HEK293 (cell line): Measurements from ENCODE around the gene SURF2.

ENCODE experiments used
- CTCF ChIA-PET: fragments of 350-600 bp; formaldehyde crosslinking; extraction: SDS; loops from one replicate; lab custom pipeline; 2021; ENCODE audit warnings: antibody characterized with exemption; lab: Yijun Ruan, JAX
- POLR2A ChIA-PET: fragments of 300-600 bp; formaldehyde crosslinking; extraction: SDS; loops from one replicate; lab custom pipeline; 2020; ENCODE audit warnings: antibody characterized with exemption, inconsistent platforms; lab: Yijun Ruan, JAX
- H3K27ac ChIP-seq: fragments of 200-500 bp; sonication (Bioruptor generic); 2 replicates; pipeline ENCODE4 v1.5.1; 2014; ENCODE audit warnings: low read depth, low read length, control low read depth, inconsistent platforms; ENCODE audit errors: extremely low read depth
- H3K36me3 ChIP-seq, 2 experiments: fragments of 200-500 bp in 1 of 2; sonication (Bioruptor generic) in 1 of 2; 1 replicate in 1 of 2; 2 replicates in 1 of 2; pipeline ENCODE4 v1.5.1; 2014 to 2017; ENCODE audit warnings: inconsistent platforms in 2 of 2, low read length in 2 of 2; ENCODE audit not compliant: control insufficient read depth in 2 of 2, insufficient read depth in 1 of 2
- H3K4me1 ChIP-seq: fragments of 200-500 bp; sonication (Bioruptor generic); 2 replicates; pipeline ENCODE4 v1.5.1; 2014; ENCODE audit warnings: mild to moderate bottlenecking, low read length, inconsistent platforms; ENCODE audit not compliant: control insufficient read depth, insufficient read depth
- H3K4me3 ChIP-seq: 2 replicates; pipeline ENCODE4 v1.5.1; 2011; ENCODE audit warnings: low read depth, mild to moderate bottlenecking, control low read depth, low read length, moderate library complexity
- H3K9me3 ChIP-seq: fragments of 200-500 bp; sonication (Bioruptor generic); 2 replicates; pipeline ENCODE4 v1.5.1; 2014; ENCODE audit warnings: low read depth, low read length, inconsistent platforms; ENCODE audit not compliant: control insufficient read depth, insufficient read depth
- CTCF ChIP-seq: fragments of 450-650 bp; formaldehyde crosslinking; IDR thresholded peaks from 2 replicates; pipeline ENCODE4 v1.5.1; 2016; ENCODE audit warnings: missing biosample characterization, missing genetic modification characterization
- EGR2 ChIP-seq: fragments of 450-650 bp; formaldehyde crosslinking; IDR thresholded peaks from 2 replicates; pipeline ENCODE4 v1.5.1; 2016; ENCODE audit warnings: low read depth, missing biosample characterization, missing genetic modification characterization
- GLIS2 ChIP-seq: fragments of 450-650 bp; formaldehyde crosslinking; IDR thresholded peaks from 2 replicates; pipeline ENCODE4 v1.5.1; 2016; ENCODE audit warnings: missing biosample characterization, missing genetic modification characterization
- HIC1 ChIP-seq: fragments of 450-650 bp; formaldehyde crosslinking; IDR thresholded peaks from 2 replicates; pipeline ENCODE4 v1.5.1; 2016; ENCODE audit warnings: missing biosample characterization, missing genetic modification characterization
- IKZF3 ChIP-seq: fragments of 450-650 bp; IDR thresholded peaks from 2 replicates; pipeline ENCODE4 v1.5.0; 2018; ENCODE audit warnings: missing biosample characterization, mild to moderate bottlenecking, missing genetic modification characterization, moderate library complexity
- OVOL3 ChIP-seq: fragments of 450-650 bp; formaldehyde crosslinking; IDR thresholded peaks from 2 replicates; pipeline ENCODE4 v1.5.1; 2016; ENCODE audit warnings: missing biosample characterization, missing genetic modification characterization
- SCRT1 ChIP-seq: fragments of 450-650 bp; formaldehyde crosslinking; IDR thresholded peaks from 2 replicates; pipeline ENCODE4 v1.5.1; 2016; ENCODE audit warnings: missing biosample characterization, missing genetic modification characterization, borderline replicate concordance
- SCRT2 ChIP-seq: fragments of 450-650 bp; formaldehyde crosslinking; IDR thresholded peaks from 2 replicates; pipeline ENCODE4 v1.5.1; 2016; ENCODE audit warnings: missing biosample characterization, missing genetic modification characterization
- SP3 ChIP-seq: fragments of 450-650 bp; formaldehyde crosslinking; IDR thresholded peaks from 2 replicates; pipeline ENCODE4 v1.5.1; 2016; ENCODE audit warnings: missing biosample characterization, missing genetic modification characterization
- WT1 ChIP-seq: fragments of 450-650 bp; formaldehyde crosslinking; IDR thresholded peaks from 2 replicates; pipeline ENCODE4 v1.5.1; 2016; ENCODE audit warnings: missing biosample characterization, missing genetic modification characterization
- ZNF112 ChIP-seq: fragments of 450-650 bp; formaldehyde crosslinking; IDR thresholded peaks from 2 replicates; pipeline ENCODE4 v1.5.0; 2017; ENCODE audit warnings: missing biosample characterization, missing genetic modification characterization
- ZNF132 ChIP-seq: fragments of 450-650 bp; formaldehyde crosslinking; IDR thresholded peaks from 2 replicates; pipeline ENCODE4 v1.5.1; 2017; ENCODE audit warnings: missing biosample characterization, missing genetic modification characterization, borderline replicate concordance
- ZNF157 ChIP-seq: fragments of 450-650 bp; formaldehyde crosslinking; IDR thresholded peaks from 2 replicates; pipeline ENCODE4 v1.5.1; 2016; ENCODE audit warnings: missing biosample characterization, missing genetic modification characterization
- ZNF169 ChIP-seq: fragments of 450-650 bp; formaldehyde crosslinking; IDR thresholded peaks from 2 replicates; pipeline ENCODE4 v1.5.1; 2016; ENCODE audit warnings: missing biosample characterization, missing genetic modification characterization
- ZNF292 ChIP-seq: fragments of 450-650 bp; formaldehyde crosslinking; IDR thresholded peaks from 2 replicates; pipeline ENCODE4 v1.5.1; 2016; ENCODE audit warnings: low read depth, missing biosample characterization, missing genetic modification characterization, borderline replicate concordance
- ZNF350 ChIP-seq: fragments of 450-650 bp; formaldehyde crosslinking; IDR thresholded peaks from 2 replicates; pipeline ENCODE4 v1.5.0; 2017; ENCODE audit warnings: missing biosample characterization, mild to moderate bottlenecking, missing genetic modification characterization
- ZNF398 ChIP-seq: fragments of 450-650 bp; formaldehyde crosslinking; IDR thresholded peaks from 2 replicates; pipeline ENCODE4 v1.5.1; 2017; ENCODE audit warnings: missing biosample characterization, missing genetic modification characterization
- ZNF416 ChIP-seq: fragments of 450-650 bp; formaldehyde crosslinking; IDR thresholded peaks from 2 replicates; pipeline ENCODE4 v1.5.1; 2016; ENCODE audit warnings: missing biosample characterization, missing genetic modification characterization
- ZNF600 ChIP-seq: fragments of 450-650 bp; formaldehyde crosslinking; IDR thresholded peaks from 2 replicates; pipeline ENCODE4 v1.5.1; 2016; ENCODE audit warnings: missing biosample characterization, missing genetic modification characterization
- ZNF623 ChIP-seq: fragments of 450-650 bp; formaldehyde crosslinking; IDR thresholded peaks from 2 replicates; pipeline ENCODE4 v1.5.1; 2016; ENCODE audit warnings: missing biosample characterization, missing genetic modification characterization
- ZNF624 ChIP-seq: fragments of 450-650 bp; formaldehyde crosslinking; IDR thresholded peaks from 2 replicates; pipeline ENCODE4 v1.5.1; 2017; ENCODE audit warnings: missing biosample characterization, missing genetic modification characterization
- ZNF639 ChIP-seq: fragments of 450-650 bp; formaldehyde crosslinking; IDR thresholded peaks from 2 replicates; pipeline ENCODE4 v1.5.1; 2016; ENCODE audit warnings: missing biosample characterization, missing genetic modification characterization
- ZNF692 ChIP-seq: fragments of 450-650 bp; formaldehyde crosslinking; IDR thresholded peaks from 2 replicates; pipeline ENCODE4 v1.5.1; 2016; ENCODE audit warnings: missing biosample characterization, missing genetic modification characterization
- ZNF707 ChIP-seq: fragments of 450-650 bp; formaldehyde crosslinking; IDR thresholded peaks from 2 replicates; pipeline ENCODE4 v1.5.1; 2016; ENCODE audit warnings: missing biosample characterization, missing genetic modification characterization
- ZNF768 ChIP-seq: fragments of 450-650 bp; formaldehyde crosslinking; IDR thresholded peaks from 2 replicates; pipeline ENCODE4 v1.5.1; 2018; ENCODE audit warnings: missing biosample characterization, mild to moderate bottlenecking, missing genetic modification characterization
- ZNF791 ChIP-seq: fragments of 450-650 bp; formaldehyde crosslinking; IDR thresholded peaks from 2 replicates; pipeline ENCODE4 v1.5.1; 2016; ENCODE audit warnings: missing biosample characterization, missing genetic modification characterization

SURF2 gene

GRCh38 chr9:133375116-133375723 lies 18.9 kb downstream of the SURF2 start:
- H3K27ac ChIP-seq, result peak overlapping the region; percentile 93
- H3K9me3 ChIP-seq, result no peaks in the 10 kb centered on the region
- peaks cover 5% of the 10 kb centered on the region for H3K4me1 ChIP-seq
- H3K36me3 ChIP-seq, result peaks cover 7 to 32% of the 10 kb centered on the region in 2 experiments; a peak in 2 of 3 replicates
- ChIA-PET CTCF (interaction anchor here (0.6 to 2.4 kb wide), 7 partner anchors 12 to 1361 kb away, joined by 3 to 7 read pairs (median 3); no protein-coding TSS in a partner anchor), POLR2A (interaction anchor here (0.9 to 3.9 kb wide), 8 partner anchors 10 to 110 kb away, joined by 3 to 18 read pairs (median 4); partner anchors contain the start of genes MED22, RPL7A, SURF1 and SURF2)
- H3K4me3 ChIP-seq, result peak overlapping the region; percentile 57
- TF ChIP-seq ZNF692 (tag by site-specific recombination), result no peak
- no peak for TF ChIP-seq ZNF639
- TF ChIP-seq OVOL3 (tag by site-specific recombination), result no peak
- no peak for TF ChIP-seq ZNF623 (tag by site-specific recombination)
- TF ChIP-seq ZNF157, result no peak
- TF ChIP-seq ZNF416 (tag by site-specific recombination), result no peak
- no peak for TF ChIP-seq ZNF398 (tag by site-specific recombination)
- peak; percentile 91 for TF ChIP-seq ZNF600 (tag by site-specific recombination)
- TF ChIP-seq CTCF, result peak; percentile 68; the same call in 1 of the 2 replicates
- no peak for TF ChIP-seq ZNF707 (tag by site-specific recombination)
- no peak for TF ChIP-seq EGR2
- no peak for TF ChIP-seq ZNF292
- peak; percentile 67 for TF ChIP-seq GLIS2 (tag by site-specific recombination)
- TF ChIP-seq ZNF112, result no peak
- no peak for TF ChIP-seq SP3 (tag by site-specific recombination)
- TF ChIP-seq ZNF768 (tag by site-specific recombination), result no peak
- TF ChIP-seq ZNF132 (tag by site-specific recombination), result no peak
- no peak for TF ChIP-seq ZNF791
- TF ChIP-seq ZNF350 (tag by site-specific recombination), result no peak
- no peak for TF ChIP-seq ZNF624
- TF ChIP-seq SCRT2 (tag by site-specific recombination), result peak; percentile 88
- no peak for TF ChIP-seq HIC1 (tag by site-specific recombination)
- no peak for TF ChIP-seq ZNF169 (tag by site-specific recombination)
- 0 out of 2 replicates have a peak, but pooled peaks have one; percentile 39 for TF ChIP-seq SCRT1 (tag by site-specific recombination)
- TF ChIP-seq IKZF3 (tag by site-specific recombination), result peak; percentile 36; the same call in 1 of the 2 replicates
- no peak for TF ChIP-seq WT1 (tag by site-specific recombination)
